CD4-positive, alpha-beta T cell (primary cell): ENCODE results near the gene RBM33. TPM values are rescaled to one million over a fixed set of nuclear protein-coding genes. Genes with fewer than 3 reads are reported as not detected.

ENCODE experiments used
- ATAC-seq: fragments of 200-7000 bp; cut with Tn5 transposase; one replicate; pipeline ENCODE4 v1.10.0; 2022; ENCODE audit warnings: mild to moderate bottlenecking; ENCODE audit not compliant: poor library complexity
- CTCF ChIA-PET: fragments of 350-600 bp; sonication (Branson Sonifier 250); formaldehyde crosslinking; loops from one replicate; lab custom pipeline; 2021; ENCODE audit warnings: antibody characterized with exemption, inconsistent platforms; lab: Charles Lee
- POLR2A ChIA-PET: fragments of 350-600 bp; sonication (Branson Sonifier 250); formaldehyde crosslinking; loops from one replicate; lab custom pipeline; 2021; ENCODE audit warnings: antibody characterized with exemption, inconsistent platforms; lab: Charles Lee
- DNase-seq, 14 experiments: peaks; one replicate each; pipeline ENCODE4 v3.0.0-alpha.2; 2013 to 2020; ENCODE audit warnings: mixed read lengths in 2 of 14
- H3K27ac ChIP-seq, 2 donors: one replicate each; pipeline versions ENCODE4 v1.5.1 to v1.7.0; 2013; ENCODE audit warnings: low read length in 2 of 2, low read depth in 1 of 2, mild to moderate bottlenecking in 1 of 2
- H3K27me3 ChIP-seq, 2 experiments: 1 replicate in 1 of 2; 2 replicates in 1 of 2; pipeline versions ENCODE4 v1.6.1 to v1.7.0; 2013; ENCODE audit warnings: low read length in 2 of 2, control low read depth in 1 of 2, mild to moderate bottlenecking in 1 of 2, moderate library complexity in 1 of 2; ENCODE audit not compliant: insufficient read depth in 2 of 2, control insufficient read depth in 1 of 2
- H3K36me3 ChIP-seq: one replicate; pipeline ENCODE4 v1.6.1; 2013; ENCODE audit warnings: low read length, control low read depth; ENCODE audit not compliant: insufficient read depth
- H3K4me1 ChIP-seq: one replicate; pipeline ENCODE4 v1.6.1; 2013; ENCODE audit warnings: low read length, control low read depth; ENCODE audit not compliant: insufficient read depth
- H3K4me3 ChIP-seq: one replicate; pipeline ENCODE4 v1.5.1; 2013; ENCODE audit warnings: mild to moderate bottlenecking, low read length, moderate library complexity
- H3K9me3 ChIP-seq, 2 experiments: 1 replicate in 1 of 2; 2 replicates in 1 of 2; pipeline versions ENCODE4 v1.6.1 to v1.7.0; 2013; ENCODE audit warnings: low read length in 2 of 2, mild to moderate bottlenecking in 2 of 2, control low read depth in 1 of 2, moderate library complexity in 1 of 2; ENCODE audit not compliant: control insufficient read depth in 1 of 2, insufficient read depth in 1 of 2
- H3K27ac Mint-ChIP-seq: one replicate; pipeline ENCODE4 v1.8.0; 2020; ENCODE audit warnings: mixed read lengths
- H3K27me3 Mint-ChIP-seq: one replicate; pipeline ENCODE4 v1.8.0; 2021; ENCODE audit warnings: mixed read lengths
- H3K36me3 Mint-ChIP-seq: one replicate; pipeline ENCODE4 v1.8.0; 2021; ENCODE audit warnings: low read depth, mixed read lengths
- H3K4me1 Mint-ChIP-seq: one replicate; pipeline ENCODE4 v1.8.0; 2021; ENCODE audit warnings: low read depth, mixed read lengths
- H3K4me3 Mint-ChIP-seq: one replicate; pipeline ENCODE4 v1.8.0; 2020; ENCODE audit warnings: mild to moderate bottlenecking, mixed read lengths
- H3K9me3 Mint-ChIP-seq: one replicate; pipeline ENCODE4 v1.8.0; 2020; ENCODE audit warnings: mixed read lengths
- intact Hi-C, 2 experiments: fragments of 100-400 bp; cut with DNase I in 1 of 2; cut with micrococcal nuclease in 1 of 2; formaldehyde crosslinking; loops; one replicate each; pipeline versions ENCODE4 v1.15.1 to v1.9.0; 2023 to 2025; cut with DNase I, micrococcal nuclease
- total RNA-seq, 174 experiments: library from RNA in 2 of 174; stranded (reverse) in 2 of 174; gene quantifications; one replicate each; pipeline ENCODE4 v1.2.3 and lab custom pipeline; 2021 to 2026
- TF ChIP-seq, protein P1 (sequence below): fragments of 200-600 bp; IDR thresholded peaks from one replicate; pipeline ENCODE4 v1.8.0; 2022; ENCODE audit warnings: antibody characterized with exemption, mild to moderate bottlenecking

The RBM33 gene
- total RNA-seq, 2 experiments from 2014 or later, result 178 to 184 TPM

DNA sequence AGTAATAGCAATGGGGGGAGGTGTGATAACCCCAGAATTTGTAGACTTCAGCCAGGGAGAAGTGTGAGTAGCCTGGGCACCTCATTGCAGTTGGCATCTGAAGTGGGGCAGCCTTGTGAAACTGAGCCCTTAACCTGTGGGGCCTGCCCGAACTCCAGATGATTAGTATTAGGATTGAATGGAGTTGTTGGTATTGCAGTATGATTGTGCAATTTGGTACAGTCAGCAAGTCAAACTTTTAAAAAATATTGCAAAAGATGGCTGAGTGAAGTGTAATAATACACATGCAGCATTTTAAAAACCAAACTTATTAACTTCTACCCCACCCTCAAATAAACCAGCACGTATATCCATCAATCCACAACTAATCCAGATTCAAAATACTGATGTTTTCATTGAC is 9.3 kb downstream of the RBM33 start:
- peak overlapping the region; percentile 2 for H3K27ac Mint-ChIP-seq
- H3K27me3 Mint-ChIP-seq, result no peaks in the 10 kb centered on the region
- Histone ChIP-seq H3K27me3 (no peaks in the 10 kb centered on the region), H3K9me3 (peaks cover 0 to 6% of the 10 kb centered on the region in 2 experiments), H3K27ac (no peak overlapping the region), H3K36me3 (peaks cover 8% of the 10 kb centered on the region), H3K4me3 (no peak overlapping the region), H3K4me1 (peaks cover 26% of the 10 kb centered on the region)
- H3K4me1 Mint-ChIP-seq, result peaks cover 92% of the 10 kb centered on the region
- TF ChIP-seq, protein P1, sequence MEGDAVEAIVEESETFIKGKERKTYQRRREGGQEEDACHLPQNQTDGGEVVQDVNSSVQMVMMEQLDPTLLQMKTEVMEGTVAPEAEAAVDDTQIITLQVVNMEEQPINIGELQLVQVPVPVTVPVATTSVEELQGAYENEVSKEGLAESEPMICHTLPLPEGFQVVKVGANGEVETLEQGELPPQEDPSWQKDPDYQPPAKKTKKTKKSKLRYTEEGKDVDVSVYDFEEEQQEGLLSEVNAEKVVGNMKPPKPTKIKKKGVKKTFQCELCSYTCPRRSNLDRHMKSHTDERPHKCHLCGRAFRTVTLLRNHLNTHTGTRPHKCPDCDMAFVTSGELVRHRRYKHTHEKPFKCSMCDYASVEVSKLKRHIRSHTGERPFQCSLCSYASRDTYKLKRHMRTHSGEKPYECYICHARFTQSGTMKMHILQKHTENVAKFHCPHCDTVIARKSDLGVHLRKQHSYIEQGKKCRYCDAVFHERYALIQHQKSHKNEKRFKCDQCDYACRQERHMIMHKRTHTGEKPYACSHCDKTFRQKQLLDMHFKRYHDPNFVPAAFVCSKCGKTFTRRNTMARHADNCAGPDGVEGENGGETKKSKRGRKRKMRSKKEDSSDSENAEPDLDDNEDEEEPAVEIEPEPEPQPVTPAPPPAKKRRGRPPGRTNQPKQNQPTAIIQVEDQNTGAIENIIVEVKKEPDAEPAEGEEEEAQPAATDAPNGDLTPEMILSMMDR, result no peak
- peaks cover 45% of the 10 kb centered on the region for H3K36me3 Mint-ChIP-seq
- peak overlapping the region; percentile 22 for H3K4me3 Mint-ChIP-seq
- ChIA-PET CTCF (no interaction called here), POLR2A (no interaction called here)
- intact Hi-C loops, result no loop called here
- DNase-seq (peak in 2 of 14 experiments; percentile 12 to 25), ATAC-seq (no peak)
- peaks cover 4% of the 10 kb centered on the region for H3K9me3 Mint-ChIP-seq

DNA sequence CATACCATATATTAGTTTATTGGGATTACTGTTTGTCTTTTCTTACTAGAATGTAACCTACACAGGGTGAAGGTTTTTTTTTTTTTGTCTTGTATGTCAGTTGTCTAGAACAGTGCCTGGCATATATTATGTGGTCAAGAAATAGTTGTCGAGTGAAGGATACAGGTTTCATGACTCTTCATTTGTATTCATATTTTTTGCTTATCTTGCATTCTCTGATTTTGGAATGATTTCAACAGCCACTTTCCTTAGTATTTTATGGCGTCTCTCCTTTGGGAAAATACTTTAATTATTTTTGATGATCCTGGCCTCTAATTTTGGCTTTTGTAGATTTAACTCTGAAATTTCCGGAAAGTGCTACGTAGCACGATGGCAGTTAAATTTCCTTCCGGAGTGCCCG is 12.4 kb downstream of the RBM33 start:
- no peaks in the 10 kb centered on the region for H3K36me3 ChIP-seq
- no peak overlapping the region for H3K27ac ChIP-seq
- H3K4me1 Mint-ChIP-seq, result peaks cover 86% of the 10 kb centered on the region
- H3K4me1 ChIP-seq, result peaks cover 28% of the 10 kb centered on the region
- DNase-seq (no peak), ATAC-seq (no peak)
- ChIA-PET CTCF (no interaction called here), POLR2A (interaction anchor here (0.7 kb wide), 1 partner anchor 24 kb away, joined by 3 read pairs; no protein-coding TSS in a partner anchor)
- no peak overlapping the region for H3K4me3 Mint-ChIP-seq
- TF ChIP-seq, protein P1, result no peak
- H3K27me3 Mint-ChIP-seq, result no peaks in the 10 kb centered on the region
- peaks cover 37% of the 10 kb centered on the region for H3K36me3 Mint-ChIP-seq
- no peaks in the 10 kb centered on the region for H3K9me3 Mint-ChIP-seq
- H3K9me3 ChIP-seq, result no peaks in the 10 kb centered on the region
- H3K27me3 ChIP-seq, result no peaks in the 10 kb centered on the region
- intact Hi-C loops, result no loop called here
- no peak overlapping the region for H3K4me3 ChIP-seq
- H3K27ac Mint-ChIP-seq, result no peak overlapping the region

DNA sequence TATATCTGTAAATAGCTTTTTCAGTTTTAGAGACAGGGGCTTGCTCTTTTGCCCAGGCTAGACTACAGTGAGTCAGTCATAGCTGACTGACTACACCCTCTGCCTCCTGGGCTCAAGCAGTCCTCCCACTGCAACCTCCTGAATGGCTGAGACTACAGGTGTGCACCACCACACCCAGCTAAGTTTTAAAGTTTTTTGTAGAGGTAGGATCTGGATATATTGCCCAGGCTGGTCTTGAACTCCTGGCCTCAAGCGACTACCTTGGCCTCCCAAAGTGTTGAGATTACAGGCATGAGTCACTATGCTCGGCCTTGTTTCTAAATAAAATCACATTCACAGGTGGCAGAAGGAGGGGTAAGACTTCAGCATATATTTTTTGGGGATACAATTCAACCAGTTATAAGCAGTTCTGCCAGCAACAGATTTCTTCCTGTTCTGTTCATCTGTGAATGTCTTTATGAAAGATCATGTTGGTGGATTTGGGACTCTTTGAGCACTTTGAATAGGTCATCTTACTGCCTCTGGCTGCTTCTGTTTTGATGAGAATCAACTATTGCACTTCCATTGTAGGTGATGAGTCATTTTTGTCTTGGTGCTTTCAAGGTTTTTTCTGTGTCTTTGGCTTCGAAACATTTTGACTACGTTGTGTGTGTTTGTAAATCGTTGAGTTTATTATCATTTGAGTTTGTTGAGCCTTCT is 15.7 kb downstream of the RBM33 start:
- H3K27ac Mint-ChIP-seq, result no peak overlapping the region
- H3K4me3 ChIP-seq, result no peak overlapping the region
- H3K4me1 ChIP-seq, result peaks cover 34% of the 10 kb centered on the region
- H3K9me3 ChIP-seq, result no peaks in the 10 kb centered on the region
- H3K27me3 ChIP-seq, result no peaks in the 10 kb centered on the region
- no peak overlapping the region for H3K4me3 Mint-ChIP-seq
- ChIA-PET CTCF (no interaction called here), POLR2A (no interaction called here)
- no peak for ATAC-seq
- intact Hi-C loops, result no loop called here
- peaks cover 39% of the 10 kb centered on the region for H3K36me3 Mint-ChIP-seq
- peaks cover 83% of the 10 kb centered on the region for H3K4me1 Mint-ChIP-seq
- H3K27me3 Mint-ChIP-seq, result no peaks in the 10 kb centered on the region
- TF ChIP-seq, protein P1, result no peak
- H3K36me3 ChIP-seq, result peaks cover 3% of the 10 kb centered on the region
- no peak overlapping the region for H3K27ac ChIP-seq
- H3K9me3 Mint-ChIP-seq, result no peaks in the 10 kb centered on the region
- DNase-seq, result no peak
